ENCODE measurements around the gene PFDN4. TPM values are rescaled to one million over a fixed set of nuclear protein-coding genes. Genes with fewer than 3 reads are reported as not detected.

Gene PFDN4
- total and polyA plus RNA-seq, 2 of the 13 experiments (the other 11 are each of a cell fraction or from before 2014, with no cell fraction given) = 59.8 to 227 TPM

- 0 out of 2 replicates have a peak, but pooled peaks have one; percentile 30 for TF ChIP-seq ZNF503 (CRISPR knock-in tag; IDR thresholded peaks at IDR 0.05)
- no peak for TF ChIP-seq ZNF713 (CRISPR knock-in tag; IDR thresholded peaks at IDR 0.05)
- 0 out of 2 replicates have a peak, but pooled peaks have one; percentile 10 for TF ChIP-seq ETV5 (CRISPR knock-in tag; IDR thresholded peaks at IDR 0.05; ENCODE audit: borderline replicate concordance)
- no peak for TF ChIP-seq ZNF704 (CRISPR knock-in tag; IDR thresholded peaks at IDR 0.05; ENCODE audit: borderline replicate concordance)
- TF ChIP-seq DR1 (CRISPR knock-in tag; IDR thresholded peaks at IDR 0.05) = no peak
- no peak for TF ChIP-seq DDIT3 (CRISPR knock-in tag; IDR thresholded peaks at IDR 0.05)
- peak; percentile 84 for TF ChIP-seq FOSL1 (CRISPR knock-in tag; IDR thresholded peaks at IDR 0.05; ENCODE audit: borderline replicate concordance)
- no peak for TF ChIP-seq ZBTB20 (CRISPR knock-in tag; IDR thresholded peaks at IDR 0.05; ENCODE audit: borderline replicate concordance, low read depth)
- no peak for TF ChIP-seq ZSCAN12 (CRISPR knock-in tag; IDR thresholded peaks at IDR 0.05)
- TF ChIP-seq NFYB (CRISPR knock-in tag; IDR thresholded peaks at IDR 0.05) = no peak
- TF ChIP-seq ZNF615 (CRISPR knock-in tag; IDR thresholded peaks at IDR 0.05; ENCODE audit: borderline replicate concordance) = 0 out of 2 replicates have a peak, but pooled peaks have one; percentile 55
- TF ChIP-seq ELF3 (CRISPR knock-in tag; IDR thresholded peaks at IDR 0.05) = no peak
- no peak for TF ChIP-seq ZNF235 (CRISPR knock-in tag; IDR thresholded peaks at IDR 0.05; ENCODE audit: borderline replicate concordance)
- no peak for TF ChIP-seq REPIN1 (CRISPR knock-in tag; IDR thresholded peaks at IDR 0.05; ENCODE audit: borderline replicate concordance, low read depth)
- no peak for TF ChIP-seq BRF2 (CRISPR knock-in tag; IDR thresholded peaks at IDR 0.05)
- TF ChIP-seq LRRFIP1 (CRISPR knock-in tag; conservative IDR thresholded peaks at IDR 0.05) = no peak
- no peak for TF ChIP-seq BORCS8-MEF2B (CRISPR knock-in tag; IDR thresholded peaks at IDR 0.05)
These were observed 38.7 kb upstream of the PFDN4 start (continued) for GRCh38 chr20:54168961-54169862.
